WTC11 (cell line): ENCODE results near the gene NXPH4. TPM values are rescaled to one million over a fixed set of nuclear protein-coding genes. Genes with fewer than 3 reads are reported as not detected.

ENCODE experiments used
- AR ChIP-seq: fragments of 250-450 bp; sonication (Bioruptor Pico); IDR thresholded peaks from 2 replicates; pipeline ENCODE4 v1.9.0; 2021; ENCODE audit warnings: mild to moderate bottlenecking
- ATF3 ChIP-seq: sonication (generic); formaldehyde crosslinking; conservative IDR thresholded peaks from 2 replicates; pipeline ENCODE4 v1.8.1; 2022; ENCODE audit warnings: mild to moderate bottlenecking, missing genetic modification reagents
- CBFB ChIP-seq: sonication (generic); formaldehyde crosslinking; IDR thresholded peaks from 2 replicates; pipeline ENCODE4 v1.8.1; 2022; ENCODE audit warnings: mild to moderate bottlenecking, low read depth, missing genetic modification reagents
- CDX4 ChIP-seq: fragments of 250-450 bp; sonication (Bioruptor Pico); IDR thresholded peaks from 2 replicates; pipeline ENCODE4 v1.9.0; 2021; ENCODE audit warnings: moderate library complexity, mild to moderate bottlenecking, inconsistent platforms, borderline replicate concordance
- CREM ChIP-seq: sonication (generic); formaldehyde crosslinking; IDR thresholded peaks from 2 replicates; pipeline ENCODE4 v1.8.1; 2022; ENCODE audit warnings: mild to moderate bottlenecking, missing genetic modification reagents, moderate library complexity
- E2F4 ChIP-seq: sonication (generic); formaldehyde crosslinking; IDR thresholded peaks from 2 replicates; pipeline ENCODE4 v1.8.1; 2022; ENCODE audit warnings: low read depth, mild to moderate bottlenecking, moderate library complexity, missing genetic modification reagents, borderline replicate concordance
- ELF4 ChIP-seq: sonication (generic); formaldehyde crosslinking; IDR thresholded peaks from 2 replicates; pipeline ENCODE4 v1.8.1; 2022; ENCODE audit warnings: low read depth, mild to moderate bottlenecking, moderate library complexity, missing genetic modification reagents
- ESRRA ChIP-seq: sonication (generic); formaldehyde crosslinking; IDR thresholded peaks from 2 replicates; pipeline ENCODE4 v1.8.1; 2022; ENCODE audit warnings: mild to moderate bottlenecking, missing genetic modification reagents, borderline replicate concordance
- JAZF1 ChIP-seq: fragments of 250-450 bp; sonication (Bioruptor Pico); IDR thresholded peaks from 2 replicates; pipeline ENCODE4 v1.9.0; 2021; ENCODE audit warnings: moderate library complexity, mild to moderate bottlenecking, inconsistent platforms
- KAT7 ChIP-seq: sonication (generic); formaldehyde crosslinking; IDR thresholded peaks from 2 replicates; pipeline ENCODE4 v1.8.1; 2023; ENCODE audit warnings: missing genetic modification reagents, mild to moderate bottlenecking, borderline replicate concordance
- MLX ChIP-seq: sonication (generic); formaldehyde crosslinking; IDR thresholded peaks from 2 replicates; pipeline ENCODE4 v1.8.1; 2023; ENCODE audit warnings: mild to moderate bottlenecking, missing genetic modification reagents, moderate library complexity
- MXD4 ChIP-seq: fragments of 250-450 bp; sonication (Bioruptor Pico); IDR thresholded peaks from 2 replicates; pipeline ENCODE4 v1.8.0; 2021; ENCODE audit warnings: mild to moderate bottlenecking, moderate library complexity, borderline replicate concordance
- NR1H2 ChIP-seq: sonication (generic); formaldehyde crosslinking; IDR thresholded peaks from 2 replicates; pipeline ENCODE4 v1.9.0; 2021; ENCODE audit warnings: mild to moderate bottlenecking, moderate library complexity, missing genetic modification reagents
- NR2C2 ChIP-seq: sonication (generic); formaldehyde crosslinking; IDR thresholded peaks from 2 replicates; pipeline ENCODE4 v1.8.0; 2022; ENCODE audit warnings: mild to moderate bottlenecking, missing genetic modification reagents
- RELA ChIP-seq: sonication (generic); formaldehyde crosslinking; IDR thresholded peaks from 2 replicates; pipeline ENCODE4 v1.8.1; 2022; ENCODE audit warnings: missing genetic modification reagents, mild to moderate bottlenecking, borderline replicate concordance
- TCF7 ChIP-seq: sonication (generic); formaldehyde crosslinking; IDR thresholded peaks from 2 replicates; pipeline ENCODE4 v1.8.0; 2022; ENCODE audit warnings: mild to moderate bottlenecking, low read depth, missing genetic modification reagents, moderate library complexity
- TEAD1 ChIP-seq: sonication (generic); formaldehyde crosslinking; IDR thresholded peaks from 2 replicates; pipeline ENCODE4 v1.8.0; 2022; ENCODE audit warnings: mild to moderate bottlenecking, missing genetic modification reagents
- TEAD4 ChIP-seq: sonication (generic); formaldehyde crosslinking; IDR thresholded peaks from 2 replicates; pipeline ENCODE4 v1.8.0; 2022; ENCODE audit warnings: mild to moderate bottlenecking, missing genetic modification reagents
- USF1 ChIP-seq: sonication (generic); formaldehyde crosslinking; IDR thresholded peaks from 2 replicates; pipeline ENCODE4 v1.8.0; 2022; ENCODE audit warnings: mild to moderate bottlenecking, missing genetic modification reagents
- USF2 ChIP-seq: sonication (generic); formaldehyde crosslinking; IDR thresholded peaks from 2 replicates; pipeline ENCODE4 v1.8.1; 2023; ENCODE audit warnings: mild to moderate bottlenecking, missing genetic modification reagents, moderate library complexity
- ZMAT4 ChIP-seq: fragments of 250-450 bp; sonication (Bioruptor Pico); IDR thresholded peaks from 2 replicates; pipeline ENCODE4 v1.9.0; 2021; ENCODE audit warnings: mild to moderate bottlenecking
- ZNF138 ChIP-seq: sonication (generic); formaldehyde crosslinking; conservative IDR thresholded peaks from 2 replicates; pipeline ENCODE4 v1.8.1; 2022; ENCODE audit warnings: mild to moderate bottlenecking, moderate library complexity, missing genetic modification reagents
- ZNF219 ChIP-seq: sonication (generic); formaldehyde crosslinking; IDR thresholded peaks from 2 replicates; pipeline ENCODE4 v1.8.0; 2023; ENCODE audit warnings: missing genetic modification reagents, mild to moderate bottlenecking, borderline replicate concordance
- ZNF281 ChIP-seq: sonication (generic); formaldehyde crosslinking; IDR thresholded peaks from 2 replicates; pipeline ENCODE4 v1.8.0; 2023; ENCODE audit warnings: mild to moderate bottlenecking, missing genetic modification reagents
- ZNF396 ChIP-seq: fragments of 250-450 bp; sonication (Bioruptor Pico); IDR thresholded peaks from 2 replicates; pipeline ENCODE4 v1.8.0; 2021; ENCODE audit warnings: mild to moderate bottlenecking, moderate library complexity, borderline replicate concordance
- ZSCAN18 ChIP-seq: fragments of 250-450 bp; sonication (Bioruptor Pico); IDR thresholded peaks from 2 replicates; pipeline ENCODE4 v2.1.2; 2022; ENCODE audit warnings: mild to moderate bottlenecking, moderate library complexity
- total RNA-seq: library from RNA; stranded (reverse); gene quantifications from 3 replicates; pipeline ENCODE4 v1.2.3, GENCODE V29; 2021

NXPH4 gene
- total RNA-seq, 1 experiment from 2014 or later: 4.9 TPM

- TF ChIP-seq TCF7 (CRISPR knock-in tag) (no peak), MXD4 (CRISPR knock-in tag) (no peak), ZNF219 (CRISPR knock-in tag) (no peak), ZSCAN18 (no peak), ZNF281 (no peak), NR2C2 (CRISPR knock-in tag) (no peak), ZNF396 (no peak), KAT7 (CRISPR knock-in tag) (no peak), ZMAT4 (CRISPR knock-in tag) (no peak), CDX4 (no peak), ESRRA (no peak), ELF4 (no peak), E2F4 (CRISPR knock-in tag) (no peak; the same call in 1 of the 2 replicates), MLX (no peak), CREM (peak; percentile 18; the same call in 1 of the 2 replicates), USF2 (CRISPR knock-in tag) (peak; percentile 57; the same call in 1 of the 2 replicates), TEAD4 (CRISPR knock-in tag) (no peak), TEAD1 (CRISPR knock-in tag) (peak; percentile 78; the same call in 1 of the 2 replicates), ZNF138 (CRISPR knock-in tag) (no peak), RELA (CRISPR knock-in tag) (no peak), AR (0 out of 2 replicates have a peak, but pooled peaks have one; percentile 29), NR1H2 (CRISPR knock-in tag) (no peak), ATF3 (CRISPR knock-in tag) (peak; percentile 93; the same call in 1 of the 2 replicates), JAZF1 (CRISPR knock-in tag) (no peak), USF1 (CRISPR knock-in tag) (peak; percentile 84), CBFB (no peak)
Observed at GRCh38 chr12:57229634-57230380, 13.2 kb downstream of the NXPH4 start, which contains the start of gene SHMT2 (continued).
